ENCODE results near the gene SCUBE3.

The SCUBE3 gene

DNA sequence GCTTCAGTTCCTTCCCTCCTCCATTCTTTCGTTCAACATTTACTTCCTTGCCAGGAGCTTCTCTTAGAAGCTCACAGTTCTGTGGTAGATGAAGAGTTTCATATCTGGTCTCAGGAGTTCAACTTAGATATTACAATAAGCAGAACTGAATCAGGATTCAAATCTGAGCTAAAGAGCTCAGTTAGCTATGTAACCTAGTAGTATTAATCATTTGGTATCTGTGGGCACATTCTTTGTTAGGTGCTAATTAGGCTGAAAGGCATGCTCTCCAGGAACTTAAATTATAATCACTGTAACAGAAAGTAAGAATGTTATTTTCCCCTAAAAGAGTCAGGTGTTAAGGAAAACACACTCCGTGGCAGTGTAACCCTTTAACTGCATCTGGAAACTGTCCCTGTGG lies 54.1 kb downstream of the SCUBE3 start:
- no peak for DNase-seq (ENCODE audit: low read depth, low spot score)

DNA sequence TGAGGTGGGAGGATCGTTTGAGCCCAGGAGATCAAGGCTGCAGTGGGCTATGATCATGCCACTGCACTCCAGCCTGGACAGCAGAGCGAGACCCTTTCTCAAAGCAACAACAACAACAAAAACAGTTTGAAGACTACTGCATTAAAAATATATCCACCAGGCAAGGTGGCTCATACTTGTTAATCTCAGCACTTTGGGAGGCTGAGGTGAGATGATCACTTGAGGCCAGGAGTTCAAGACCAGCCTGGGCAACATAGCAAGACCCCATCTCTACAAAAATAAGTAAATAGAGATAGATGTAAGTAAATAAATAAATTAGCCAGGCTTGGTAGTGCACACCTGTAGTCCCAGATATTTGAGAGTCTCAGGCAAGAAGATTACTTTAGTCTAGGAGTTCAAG lies 58.2 kb downstream of the SCUBE3 start:
- no peak for DNase-seq (ENCODE audit: low read depth, low spot score)

DNA sequence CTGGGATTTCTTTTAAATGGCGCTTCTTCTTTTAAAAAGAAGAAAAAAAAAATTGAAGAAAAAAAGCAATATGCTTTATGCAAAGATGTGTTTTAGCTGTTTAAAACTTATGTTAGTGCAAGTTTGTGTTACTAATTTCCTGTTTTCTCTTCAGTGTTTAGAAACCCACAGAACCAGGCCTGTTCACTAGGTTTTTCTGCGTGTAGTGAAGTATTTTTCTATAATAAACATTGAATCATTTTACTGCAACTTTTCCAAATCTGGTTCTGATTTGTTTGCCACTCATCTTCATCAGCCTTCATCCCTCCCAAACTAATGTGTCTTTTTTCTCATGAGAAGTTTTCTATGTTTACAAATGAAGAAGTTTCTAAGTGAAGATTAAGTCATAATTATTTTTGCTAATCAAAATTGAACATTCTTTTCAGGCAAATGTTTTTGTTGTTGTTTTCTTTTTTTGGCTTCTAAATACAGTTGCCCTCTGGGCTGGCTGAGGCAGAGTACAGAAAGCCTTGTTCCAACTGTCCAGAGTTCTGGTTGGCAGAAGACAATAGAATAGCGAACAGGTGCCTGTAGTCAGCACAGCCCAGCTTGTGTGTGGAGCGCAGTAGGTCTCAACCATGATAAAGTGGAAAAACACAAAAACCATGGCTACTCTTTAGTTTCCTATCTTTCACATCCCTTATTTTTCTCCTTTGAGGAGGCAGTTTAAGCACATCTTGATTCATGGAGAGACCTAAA lies 60.2 kb downstream of the SCUBE3 start:
- no peak for DNase-seq (ENCODE audit: low read depth, low spot score)

DNA sequence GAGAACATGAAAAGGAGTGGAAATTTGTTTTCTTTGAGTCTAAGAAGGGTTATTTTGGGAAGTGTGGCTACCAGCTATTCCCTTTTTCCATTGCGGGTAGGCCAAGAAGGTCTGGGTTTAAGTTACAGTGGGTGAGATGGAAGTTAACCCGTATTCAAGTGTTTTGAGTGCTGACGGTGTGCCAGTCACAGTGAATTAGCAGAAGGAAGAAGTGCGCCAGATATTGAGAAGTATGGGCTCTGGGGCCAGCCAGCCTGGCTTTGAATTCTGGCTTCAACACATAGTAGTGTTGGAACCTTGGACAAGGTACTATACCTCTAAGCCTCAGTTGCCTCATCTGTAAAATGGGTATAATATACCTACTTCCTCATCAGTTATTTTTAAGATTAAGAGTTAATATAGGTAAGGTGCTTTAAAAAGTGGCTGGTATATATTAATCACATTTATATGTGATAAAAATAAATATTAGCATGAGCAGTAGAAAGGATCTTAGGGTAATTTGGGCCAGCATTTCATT lies 62.0 kb downstream of the SCUBE3 start:
- no peak for DNase-seq (ENCODE audit: low read depth, low spot score)

DNA sequence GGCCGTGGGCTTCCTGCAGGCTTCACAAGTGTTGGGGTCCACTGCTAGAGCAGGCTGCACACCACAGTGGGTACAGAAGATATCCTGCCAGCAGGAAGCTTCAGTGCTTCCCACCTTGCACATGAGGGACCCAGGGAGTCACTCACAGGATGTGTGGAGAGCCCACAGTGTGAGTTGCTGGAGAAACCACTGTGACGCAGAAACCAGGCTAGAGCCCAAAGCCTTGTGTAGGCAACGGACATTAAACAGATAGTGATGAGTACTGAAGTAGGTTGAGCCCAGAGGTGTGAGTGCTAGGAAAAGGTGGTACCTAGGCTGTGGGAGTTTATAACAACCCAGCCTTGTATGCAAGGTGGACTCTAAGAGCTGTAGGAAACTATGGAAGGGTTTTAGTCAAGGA lies 65.0 kb downstream of the SCUBE3 start:
- DNase-seq (ENCODE audit: low read depth, low spot score): no peak

DNA sequence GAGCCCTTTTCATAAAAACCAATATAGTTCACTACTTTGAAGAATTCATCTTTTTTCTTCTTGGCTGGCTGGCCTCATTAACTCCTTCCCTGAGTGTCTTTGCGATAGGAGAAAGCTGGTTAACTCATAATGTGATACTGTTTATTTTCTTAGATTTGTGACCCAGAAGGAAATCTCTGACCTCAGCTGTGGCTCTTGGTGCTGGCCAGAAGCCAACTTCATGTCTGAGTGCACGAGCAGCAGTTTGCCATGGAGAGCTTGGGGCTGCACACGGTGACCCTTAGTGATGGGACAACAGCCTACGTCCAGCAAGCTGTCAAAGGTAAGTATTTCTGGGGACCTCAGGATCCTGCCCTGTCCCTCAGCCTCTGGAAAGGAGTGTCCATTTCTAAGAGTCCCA lies 67.1 kb downstream of the SCUBE3 start:
- no peak for DNase-seq (ENCODE audit: low read depth, low spot score)

DNA sequence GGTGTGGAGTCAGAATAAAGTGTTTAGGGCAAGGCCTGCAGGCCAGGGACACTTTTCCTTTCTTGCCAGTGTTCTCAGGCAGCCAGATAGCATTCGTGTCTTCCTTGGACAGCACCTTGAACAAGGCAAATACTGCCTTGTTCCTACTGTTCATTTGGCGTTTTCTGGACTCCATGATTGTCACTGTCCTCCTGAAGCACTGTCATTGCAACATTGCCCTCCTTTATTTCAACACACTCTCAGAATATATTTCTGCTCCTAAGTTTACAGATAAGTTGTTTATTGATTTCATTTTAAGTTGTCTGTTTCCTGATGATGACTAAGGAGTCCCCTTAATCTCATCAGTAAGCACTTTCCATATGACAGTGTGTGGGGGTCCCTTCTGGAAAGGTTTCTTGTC lies 68.7 kb downstream of the SCUBE3 start:
- DNase-seq (ENCODE audit: low read depth, low spot score): no peak

DNA sequence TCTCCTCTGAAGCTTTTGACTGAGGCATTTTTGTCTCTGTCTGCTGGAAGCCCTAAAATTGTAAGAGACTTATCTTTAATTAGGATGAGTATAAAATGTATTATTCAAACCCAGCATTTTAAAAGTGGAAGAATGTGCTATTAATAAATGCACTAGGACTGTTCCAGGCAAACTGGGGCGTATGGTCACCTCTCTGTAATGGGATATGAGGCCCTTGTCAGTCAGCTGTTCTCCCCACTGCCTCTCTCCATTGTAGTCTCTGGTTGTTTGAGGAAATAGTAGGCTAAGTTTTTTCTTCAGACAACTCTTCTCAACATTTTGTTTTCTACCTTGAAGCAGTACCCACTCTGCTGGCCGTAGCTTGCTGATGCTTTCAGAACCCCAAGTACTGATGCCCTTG lies 69.6 kb downstream of the SCUBE3 start:
- DNase-seq (ENCODE audit: low read depth, low spot score): no peak

DNA sequence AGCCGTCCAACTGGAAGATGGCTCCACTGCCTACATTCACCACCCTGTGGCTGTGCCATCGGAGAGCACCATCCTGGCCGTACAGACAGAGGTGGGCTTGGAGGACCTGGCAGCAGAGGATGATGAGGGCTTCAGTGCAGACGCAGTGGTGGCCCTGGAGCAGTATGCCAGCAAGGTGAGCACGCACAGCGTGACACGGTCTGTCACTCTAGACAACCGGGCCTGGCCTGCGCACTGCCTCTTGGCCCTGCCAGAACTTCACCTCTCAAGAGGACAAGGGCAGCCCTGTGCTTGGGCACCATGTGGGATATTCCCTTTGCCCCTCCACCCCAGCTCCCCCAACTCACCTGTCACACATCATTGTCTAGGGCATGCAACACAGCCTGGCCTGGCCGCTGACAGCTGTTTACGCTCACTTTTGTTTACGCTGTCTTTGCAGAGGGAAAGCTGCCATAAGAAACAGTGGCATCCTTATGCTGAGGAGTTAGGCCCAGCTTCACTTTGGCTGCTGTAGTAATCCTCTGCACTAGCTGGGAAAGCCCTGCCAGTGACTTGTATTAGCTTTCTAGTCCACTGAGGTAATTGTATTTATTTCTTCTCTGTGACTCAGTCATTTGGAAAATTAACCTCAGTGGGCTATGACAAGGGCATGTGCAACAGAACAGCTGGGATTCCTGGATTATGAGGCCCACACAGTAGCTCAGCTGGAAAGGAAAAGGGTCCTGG lies 74.1 kb downstream of the SCUBE3 start:
- no peak for DNase-seq (ENCODE audit: low read depth, low spot score)

DNA sequence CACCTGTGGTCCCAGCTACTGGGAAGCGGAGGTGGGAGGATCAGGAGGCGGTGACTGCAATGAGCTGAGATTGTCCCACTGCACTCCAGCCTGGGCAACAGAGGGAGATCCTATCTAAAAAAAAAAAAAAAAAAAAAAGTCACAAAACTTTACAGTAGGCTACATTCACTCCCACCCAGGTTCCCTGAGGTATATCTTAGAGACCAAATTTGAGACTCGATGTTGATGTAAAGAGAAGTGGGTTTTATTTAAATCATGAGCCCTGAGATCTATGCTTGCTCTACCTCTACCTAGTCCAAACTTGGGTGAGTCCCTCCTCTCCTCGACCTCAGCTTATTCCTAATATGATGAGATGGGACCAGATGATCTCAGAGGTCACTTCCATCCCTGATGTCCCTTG lies 75.1 kb downstream of the SCUBE3 start:
- no peak for DNase-seq (ENCODE audit: low read depth, low spot score)

DNA sequence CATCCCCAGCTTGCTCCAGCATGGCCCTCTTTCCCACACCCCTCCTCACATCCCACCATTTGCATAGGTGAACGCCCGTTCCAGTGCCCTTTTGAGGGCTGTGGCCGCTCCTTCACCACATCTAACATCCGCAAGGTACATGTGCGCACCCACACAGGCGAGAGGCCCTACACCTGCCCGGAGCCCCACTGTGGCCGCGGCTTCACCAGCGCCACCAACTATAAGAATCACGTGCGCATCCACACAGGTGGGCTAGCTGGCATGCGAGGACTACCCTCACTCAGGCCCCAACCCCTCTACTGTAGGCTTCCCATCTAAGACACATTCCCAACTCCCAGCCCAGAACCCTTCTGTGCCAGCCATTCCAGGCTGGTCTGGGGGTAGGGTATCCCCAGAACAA lies 77.7 kb downstream of the SCUBE3 start:
- no peak for DNase-seq (ENCODE audit: low read depth, low spot score)

DNA sequence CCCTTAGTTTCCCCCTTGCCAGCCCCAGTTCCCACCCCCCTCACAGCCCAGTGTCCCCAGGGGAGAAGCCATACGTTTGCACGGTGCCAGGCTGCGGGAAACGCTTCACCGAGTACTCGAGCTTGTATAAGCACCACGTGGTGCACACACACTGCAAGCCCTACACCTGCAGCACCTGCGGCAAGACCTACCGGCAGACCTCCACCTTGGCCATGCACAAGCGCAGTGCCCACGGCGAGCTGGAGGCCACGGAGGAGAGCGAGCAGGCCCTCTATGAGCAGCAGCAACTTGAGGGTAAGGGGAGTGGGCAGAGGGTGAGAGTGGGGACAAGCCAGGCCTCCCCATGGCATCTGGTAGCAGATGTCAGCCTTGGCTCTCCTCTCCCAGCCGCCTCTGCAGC lies 78.7 kb downstream of the SCUBE3 start:
- DNase-seq (ENCODE audit: low read depth, low spot score): no peak

DNA sequence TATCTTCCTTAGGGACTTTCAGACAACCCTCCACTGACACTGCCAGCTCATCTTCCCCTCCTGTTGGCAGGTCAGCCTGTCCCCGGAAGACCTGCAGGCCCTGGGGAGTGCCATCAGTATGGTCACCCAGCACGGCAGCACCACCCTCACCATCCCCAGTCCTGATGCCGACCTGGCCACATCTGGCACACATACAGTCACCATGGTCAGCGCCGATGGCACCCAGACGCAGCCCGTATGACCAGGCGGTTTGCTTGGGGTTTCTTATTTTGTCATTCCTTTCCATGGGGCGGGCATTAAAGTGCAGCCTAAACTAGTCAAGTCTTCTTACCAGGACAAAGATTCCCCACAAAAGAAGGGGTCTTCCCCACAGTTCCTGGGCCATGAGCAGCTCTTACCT lies 79.9 kb downstream of the SCUBE3 start:
- DNase-seq (ENCODE audit: low read depth, low spot score): no peak

DNA sequence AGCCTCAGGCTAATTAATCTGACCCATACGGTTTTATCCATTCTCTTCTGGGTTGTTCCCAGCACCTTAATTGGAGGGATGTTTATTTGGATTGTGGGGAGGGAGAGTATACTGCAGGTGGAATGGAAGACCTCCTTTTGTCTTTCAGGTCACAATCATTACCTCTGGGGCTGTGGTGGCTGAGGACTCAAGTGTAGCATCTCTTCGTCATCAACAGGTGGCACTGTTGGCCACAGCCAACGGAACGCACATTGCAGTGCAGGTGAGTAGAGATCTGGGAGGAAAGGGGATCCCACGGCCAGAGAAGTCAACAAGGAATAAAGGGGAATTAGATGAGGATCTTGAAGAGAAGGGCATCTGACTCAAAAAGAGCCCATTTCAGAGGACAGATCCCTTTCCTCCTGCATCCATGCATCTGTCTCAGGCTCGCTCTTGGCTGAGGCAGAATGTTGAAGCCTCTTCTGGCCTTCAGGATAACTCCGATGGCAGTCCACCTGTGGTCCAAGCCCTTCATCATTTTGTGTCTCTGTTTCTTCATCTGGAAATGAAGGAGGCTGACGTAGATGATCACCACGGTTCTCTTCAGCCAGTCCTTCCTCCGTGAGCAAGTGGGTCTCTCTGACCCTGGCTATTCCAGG lies 80.7 kb downstream of the SCUBE3 start:
- peak; percentile 73 for DNase-seq (ENCODE audit: low read depth, low spot score)

DNA sequence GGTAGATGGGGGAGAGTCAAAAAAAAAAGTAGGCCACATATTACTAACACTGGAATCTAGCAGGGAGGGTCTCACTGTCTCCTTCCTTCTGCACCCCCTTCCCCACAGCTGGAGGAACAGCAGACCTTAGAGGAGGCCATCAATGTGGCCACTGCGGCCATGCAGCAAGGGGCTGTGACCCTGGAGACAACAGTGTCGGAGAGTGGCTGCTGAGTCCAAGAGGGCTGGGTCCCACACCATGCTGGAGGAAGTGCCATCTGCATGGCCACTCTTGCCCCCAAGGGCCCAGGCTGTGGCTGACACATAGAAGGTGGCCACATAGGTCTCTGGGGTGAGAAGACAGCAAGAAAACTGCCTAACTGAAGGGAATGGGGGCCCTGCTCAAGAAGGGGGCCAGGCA lies 81.3 kb downstream of the SCUBE3 start:
- no peak for DNase-seq (ENCODE audit: low read depth, low spot score)

DNA sequence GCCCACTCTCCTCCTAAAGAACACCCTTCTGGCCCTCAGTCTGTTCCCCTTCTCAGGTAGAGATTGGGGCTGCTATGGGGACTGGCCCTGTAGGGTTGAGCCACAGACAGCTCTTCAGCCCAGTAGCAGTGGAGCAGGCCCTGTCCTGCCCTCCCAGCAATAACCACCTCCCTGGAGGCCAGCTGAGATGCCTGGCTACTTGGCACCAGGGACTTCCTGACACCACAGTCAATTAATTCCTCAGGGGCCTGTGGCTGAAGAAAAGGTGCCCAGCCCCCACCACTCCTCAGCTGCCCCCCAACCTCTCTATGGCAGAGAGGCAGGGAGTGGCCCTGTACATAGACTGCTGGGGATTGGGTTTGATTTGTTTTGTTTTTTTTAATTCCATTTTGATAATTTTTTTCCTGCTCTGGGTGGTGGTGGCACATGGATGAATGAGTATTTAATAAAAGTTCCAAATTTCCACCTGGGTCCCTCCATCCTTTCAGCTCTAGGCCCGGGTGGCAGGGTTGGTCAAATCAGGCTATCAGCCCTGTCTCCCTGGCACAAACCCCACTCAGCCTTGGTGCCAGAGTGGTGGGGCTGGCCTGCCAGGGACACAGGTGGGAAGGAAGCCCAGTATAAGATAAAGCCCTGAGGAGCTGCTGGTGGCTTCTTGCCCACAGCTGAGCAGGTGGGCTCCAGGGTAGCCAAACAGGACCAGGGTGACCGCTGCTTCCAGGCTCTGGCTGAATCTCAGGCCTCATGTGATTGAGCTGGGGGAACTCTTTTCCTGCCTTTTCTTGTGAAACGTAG lies 82.0 kb downstream of the SCUBE3 start:
- no peak for DNase-seq (ENCODE audit: low read depth, low spot score)

DNA sequence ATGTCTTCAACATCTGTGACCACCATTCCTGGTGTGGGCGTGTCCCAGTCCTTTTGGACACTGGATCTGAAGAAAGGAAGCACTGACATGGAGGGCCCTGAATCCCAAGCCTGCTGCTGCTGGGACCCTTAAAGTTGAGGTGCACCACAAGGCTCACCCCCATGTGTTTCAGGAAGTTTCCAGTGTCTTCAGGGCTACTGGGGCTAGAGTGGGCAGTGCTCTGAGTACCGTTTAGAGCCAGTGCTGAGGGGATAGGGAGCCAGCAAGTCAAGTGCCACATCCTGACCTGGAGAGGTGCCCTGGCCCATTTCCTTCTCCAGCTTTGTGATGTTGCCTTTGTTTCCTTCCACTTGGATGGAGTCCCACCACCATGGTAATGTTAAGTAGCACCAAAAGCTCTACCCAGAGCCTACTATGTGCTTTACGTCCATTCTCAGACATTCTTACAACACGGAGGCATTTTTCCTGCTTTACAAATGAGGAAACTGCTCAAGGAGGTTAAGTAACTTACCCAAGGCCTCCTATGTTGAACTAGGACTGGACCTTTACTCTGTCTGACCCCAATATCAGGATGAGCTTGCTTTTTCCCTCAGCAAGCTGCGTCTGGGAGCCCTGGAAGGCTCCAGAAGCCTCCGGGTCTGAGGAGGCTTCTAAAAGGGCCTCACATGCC lies 83.3 kb downstream of the SCUBE3 start:
- no peak for DNase-seq (ENCODE audit: low read depth, low spot score)

DNA sequence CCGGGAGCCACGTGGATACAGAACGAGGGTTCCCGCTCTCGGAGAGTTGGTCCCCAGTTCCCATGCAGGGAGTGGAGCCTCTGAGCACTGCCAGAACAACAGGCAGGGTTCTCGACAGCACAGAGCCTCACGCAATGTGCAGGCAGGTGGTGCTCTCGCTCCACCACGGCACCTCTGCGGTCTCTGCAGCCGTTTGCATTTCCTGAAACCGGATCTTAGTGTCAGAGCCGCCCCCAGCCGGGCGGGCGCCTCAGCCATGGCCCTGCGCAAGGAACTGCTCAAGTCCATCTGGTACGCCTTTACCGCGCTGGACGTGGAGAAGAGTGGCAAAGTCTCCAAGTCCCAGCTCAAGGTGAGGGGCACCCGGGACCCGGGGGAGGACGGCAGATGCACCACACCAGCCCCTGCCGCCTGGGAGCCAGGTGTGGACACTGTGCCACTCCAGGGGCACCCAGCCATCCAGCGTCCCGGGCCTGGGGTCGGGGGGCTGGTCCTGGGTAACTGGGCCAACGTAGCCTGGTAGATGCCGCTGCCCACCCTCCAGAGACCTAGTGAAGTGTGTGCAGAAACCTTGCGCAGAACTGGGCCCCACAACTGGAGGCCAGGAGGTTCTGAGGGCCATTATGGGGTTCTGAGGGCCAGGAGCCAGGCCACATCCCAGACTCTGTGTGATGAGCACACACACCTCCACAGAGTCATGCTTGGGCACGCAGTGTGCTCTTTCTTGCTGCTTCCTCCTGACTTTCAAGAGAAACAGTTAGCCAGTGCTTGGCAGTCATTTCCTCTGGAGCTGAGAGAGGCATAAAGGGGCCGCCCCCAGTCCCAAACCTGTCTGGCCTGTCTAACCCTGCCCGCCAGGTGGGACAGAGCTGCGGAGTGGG lies 84.1 kb downstream of the SCUBE3 start, which contains the start of gene DEF6:
Gene DEF6, plus strand, starts transcription at position 218 of the 881 bp plus-strand sequence. Its CDS starts 39 bp downstream, at position 257.
- DNase-seq (ENCODE audit: low read depth, low spot score): peak; percentile 82

DNA sequence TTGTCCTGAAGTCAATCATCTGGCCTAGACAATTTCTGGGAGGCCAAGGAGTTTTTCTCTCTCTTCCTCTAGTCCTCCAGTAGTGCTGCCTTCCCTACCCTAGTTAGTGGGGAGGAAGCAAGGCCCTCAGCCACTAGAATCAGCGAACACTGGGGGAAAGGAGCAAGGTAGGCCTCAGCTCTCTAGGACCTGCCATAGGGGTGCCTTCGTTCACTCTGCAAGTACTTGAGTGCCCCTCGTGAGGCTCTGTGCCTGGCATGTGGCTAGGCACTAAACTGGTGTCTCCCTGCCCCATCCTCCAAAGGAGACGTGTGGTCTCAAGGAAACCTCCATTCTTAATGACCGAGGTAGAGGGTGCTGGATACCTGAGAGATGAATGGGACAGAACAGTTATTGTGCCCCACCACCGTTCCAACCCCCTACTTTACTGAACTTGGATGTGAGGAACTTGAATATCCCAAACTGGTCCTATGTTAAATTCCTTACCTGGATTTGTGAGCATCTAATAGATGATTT lies 84.9 kb downstream of the SCUBE3 start:
- DNase-seq (ENCODE audit: low read depth, low spot score): no peak

DNA sequence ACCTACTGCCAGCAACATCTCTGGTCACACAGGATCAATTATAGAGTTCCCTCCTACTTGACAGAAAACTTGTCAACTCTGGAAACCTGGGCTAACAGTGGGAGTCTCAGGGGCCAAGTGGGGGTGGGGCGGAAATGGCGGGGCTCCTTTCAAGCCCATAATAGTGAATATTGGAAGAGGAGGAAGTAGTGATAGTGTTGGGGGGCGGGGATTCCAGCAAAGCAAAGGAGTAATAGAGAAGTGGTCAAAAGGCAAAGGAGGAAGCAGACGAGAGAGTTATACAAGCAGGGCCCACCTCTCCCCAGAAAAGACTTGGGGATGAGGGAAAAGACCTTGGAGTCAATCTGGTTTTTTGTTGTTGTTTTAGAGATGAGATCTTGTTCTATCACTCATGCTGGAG lies 85.9 kb downstream of the SCUBE3 start:
- no peak for DNase-seq (ENCODE audit: low read depth, low spot score)

All from iPS DF 19.7 (cell line).